MM.1S (cell line): ENCODE results near the gene SLC43A3.

Experiments
- DNase-seq: peaks from one replicate; pipeline ENCODE4 v3.0.0-alpha.2; 2015
- H2AFZ ChIP-seq: fragments of 300-600 bp; sonication (generic); 2 replicates; pipeline ENCODE4 v1.6.0; 2016; ENCODE audit warnings: antibody characterized with exemption, low read length
- H3F3A ChIP-seq: fragments of 300-600 bp; sonication (generic); 2 replicates; pipeline ENCODE4 v1.6.1; 2016; ENCODE audit warnings: mild to moderate bottlenecking, antibody characterized with exemption, low read length, moderate library complexity, mixed read lengths; ENCODE audit not compliant: insufficient read depth
- H3K27ac ChIP-seq: fragments of 300-600 bp; sonication (generic); 2 replicates; pipeline ENCODE4 v1.5.1; 2016; ENCODE audit warnings: mild to moderate bottlenecking, low read length
- H3K27me3 ChIP-seq: fragments of 300-600 bp; sonication (generic); replicated peaks from 2 replicates; pipeline ENCODE4 v1.6.0; 2016; ENCODE audit warnings: low read length; ENCODE audit not compliant: insufficient read depth
- H3K36me3 ChIP-seq: fragments of 300-600 bp; sonication (generic); replicated peaks from 2 replicates; pipeline ENCODE4 v1.6.1; 2016; ENCODE audit warnings: mild to moderate bottlenecking, low read length, mixed read lengths; ENCODE audit not compliant: insufficient read depth
- H3K4me1 ChIP-seq: fragments of 300-600 bp; sonication (generic); 2 replicates; pipeline ENCODE4 v1.6.1; 2016; ENCODE audit warnings: low read length, mixed read lengths
- H3K4me2 ChIP-seq: fragments of 300-600 bp; sonication (generic); 2 replicates; pipeline ENCODE4 v1.6.0; 2016; ENCODE audit warnings: low read depth, low read length
- H3K4me3 ChIP-seq: fragments of 300-600 bp; sonication (generic); 2 replicates; pipeline ENCODE4 v1.5.1; 2016; ENCODE audit warnings: low read length, mixed read lengths
- H3K79me2 ChIP-seq: fragments of 300-600 bp; sonication (generic); 2 replicates; pipeline ENCODE4 v1.6.1; 2016; ENCODE audit warnings: mixed run types, low read length, mixed read lengths
- H3K9ac ChIP-seq: fragments of 300-600 bp; sonication (generic); 2 replicates; pipeline ENCODE4 v1.6.1; 2016; ENCODE audit warnings: low read length, mixed read lengths
- H3K9me2 ChIP-seq: fragments of 300-600 bp; sonication (generic); replicated peaks from 2 replicates; pipeline ENCODE4 v1.6.1; 2016; ENCODE audit warnings: mild to moderate bottlenecking, low read length, mixed read lengths; ENCODE audit not compliant: insufficient read depth
- H3K9me3 ChIP-seq: fragments of 300-600 bp; sonication (generic); replicated peaks from 2 replicates; pipeline ENCODE4 v1.6.1; 2016; ENCODE audit warnings: mild to moderate bottlenecking, low read length, mixed read lengths; ENCODE audit not compliant: insufficient read depth
- H4K20me1 ChIP-seq: fragments of 300-600 bp; sonication (generic); 2 replicates; pipeline ENCODE4 v1.6.1; 2016; ENCODE audit warnings: mild to moderate bottlenecking, low read length, moderate library complexity, mixed read lengths; ENCODE audit not compliant: insufficient read depth
- CTCF ChIP-seq: fragments of 300-600 bp; sonication (generic); IDR thresholded peaks from 2 replicates; pipeline ENCODE4 v1.5.1; 2016; ENCODE audit warnings: antibody characterized with exemption, low read length, mixed read lengths
- EZH2 ChIP-seq: fragments of 300-600 bp; sonication (generic); optimal IDR thresholded peaks from 2 replicates; pipeline ENCODE3; 2017; ENCODE audit warnings: low read depth, mild to moderate bottlenecking, antibody characterized with exemption, low read length, mixed read lengths
- EZH2phosphoT487 ChIP-seq: fragments of 300-600 bp; sonication (generic); IDR thresholded peaks from 2 replicates; pipeline ENCODE4 v1.6.1; 2018; ENCODE audit warnings: antibody characterized with exemption, low read length

Gene SLC43A3

DNA sequence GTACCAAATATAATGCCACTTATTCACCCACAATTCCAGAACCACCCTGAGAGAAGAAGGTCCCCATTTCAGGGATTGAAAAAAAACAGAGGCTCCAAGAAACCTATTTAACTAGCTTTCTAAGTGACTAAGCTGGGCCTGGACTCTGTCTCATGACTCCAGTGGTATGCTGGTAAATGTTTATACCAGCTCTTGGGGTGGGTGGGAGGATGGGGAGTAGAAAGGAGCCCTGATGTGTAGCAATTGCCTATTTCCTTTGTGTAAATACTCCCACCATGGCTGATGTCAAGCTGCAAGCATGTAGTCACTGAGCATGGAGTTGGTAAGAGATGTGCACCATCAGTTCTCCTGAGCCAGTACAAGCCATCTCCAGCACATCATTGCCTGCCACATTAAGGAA, 48.7 kb downstream of the SLC43A3 start:
- no peak overlapping the region for H3K9ac ChIP-seq
- H3K27ac ChIP-seq = no peak overlapping the region
- H3K79me2 ChIP-seq = no peaks in the 10 kb centered on the region
- no peaks in the 10 kb centered on the region for H4K20me1 ChIP-seq
- H3F3A ChIP-seq = no peaks in the 10 kb centered on the region
- DNase-seq = no peak
- peaks cover 11% of the 10 kb centered on the region; the same call in 1 of the 2 replicates for H3K27me3 ChIP-seq
- no peaks in the 10 kb centered on the region for H3K9me2 ChIP-seq
- TF ChIP-seq EZH2phosphoT487 (no peak), CTCF (no peak), EZH2 (no peak)
- H2AFZ ChIP-seq = no peak overlapping the region
- no peak overlapping the region for H3K4me2 ChIP-seq
- no peaks in the 10 kb centered on the region for H3K4me1 ChIP-seq
- H3K4me3 ChIP-seq = no peak overlapping the region
- H3K9me3 ChIP-seq = no peaks in the 10 kb centered on the region
- H3K36me3 ChIP-seq = no peaks in the 10 kb centered on the region

GRCh38 chr11:57377107-57377506, 49.8 kb downstream of the SLC43A3 start:
- Histone ChIP-seq H3K9me2 (no peaks in the 10 kb centered on the region), H3K9ac (no peak overlapping the region), H3F3A (no peaks in the 10 kb centered on the region), H4K20me1 (no peaks in the 10 kb centered on the region), H3K27ac (no peak overlapping the region), H3K36me3 (no peaks in the 10 kb centered on the region), H3K4me2 (no peak overlapping the region), H3K4me1 (no peaks in the 10 kb centered on the region), H2AFZ (no peak overlapping the region), H3K9me3 (no peaks in the 10 kb centered on the region), H3K79me2 (no peaks in the 10 kb centered on the region), H3K27me3 (peaks cover 11% of the 10 kb centered on the region; the same call in 1 of the 2 replicates), H3K4me3 (no peak overlapping the region)
- TF ChIP-seq EZH2 (no peak), EZH2phosphoT487 (no peak), CTCF (no peak)
- no peak for DNase-seq

GRCh38 chr11:57376095-57377090, 50.5 kb downstream of the SLC43A3 start:
- no peaks in the 10 kb centered on the region for H3K4me1 ChIP-seq

More at GRCh38 chr11:57376095-57377090, 50.5 kb downstream of the SLC43A3 start:
- no peak overlapping the region for H3K27ac ChIP-seq
- no peak overlapping the region for H3K4me2 ChIP-seq
- H3K36me3 ChIP-seq = no peaks in the 10 kb centered on the region
- no peaks in the 10 kb centered on the region for H3K9me2 ChIP-seq
- H3F3A ChIP-seq = no peaks in the 10 kb centered on the region
- no peak overlapping the region for H3K4me3 ChIP-seq
- no peaks in the 10 kb centered on the region for H3K79me2 ChIP-seq
- H3K9me3 ChIP-seq = no peaks in the 10 kb centered on the region
- no peaks in the 10 kb centered on the region for H4K20me1 ChIP-seq
- H3K9ac ChIP-seq = no peak overlapping the region
- H3K27me3 ChIP-seq = peaks cover 11% of the 10 kb centered on the region; the same call in 1 of the 2 replicates
- no peak overlapping the region for H2AFZ ChIP-seq
- TF ChIP-seq EZH2phosphoT487 (no peak), EZH2 (no peak), CTCF (no peak)
- DNase-seq = no peak
